ENCODE data around the gene NOP14. TPM values are rescaled to one million over a fixed set of nuclear protein-coding genes. Genes with fewer than 3 reads are reported as not detected.

The NOP14 gene
- total RNA-seq (2022; extraction: Qiagen RNA extraction; ENCODE audit: low read depth): 26.2 to 32.5 TPM (median 30.9 TPM) in 5 replicates

DNA sequence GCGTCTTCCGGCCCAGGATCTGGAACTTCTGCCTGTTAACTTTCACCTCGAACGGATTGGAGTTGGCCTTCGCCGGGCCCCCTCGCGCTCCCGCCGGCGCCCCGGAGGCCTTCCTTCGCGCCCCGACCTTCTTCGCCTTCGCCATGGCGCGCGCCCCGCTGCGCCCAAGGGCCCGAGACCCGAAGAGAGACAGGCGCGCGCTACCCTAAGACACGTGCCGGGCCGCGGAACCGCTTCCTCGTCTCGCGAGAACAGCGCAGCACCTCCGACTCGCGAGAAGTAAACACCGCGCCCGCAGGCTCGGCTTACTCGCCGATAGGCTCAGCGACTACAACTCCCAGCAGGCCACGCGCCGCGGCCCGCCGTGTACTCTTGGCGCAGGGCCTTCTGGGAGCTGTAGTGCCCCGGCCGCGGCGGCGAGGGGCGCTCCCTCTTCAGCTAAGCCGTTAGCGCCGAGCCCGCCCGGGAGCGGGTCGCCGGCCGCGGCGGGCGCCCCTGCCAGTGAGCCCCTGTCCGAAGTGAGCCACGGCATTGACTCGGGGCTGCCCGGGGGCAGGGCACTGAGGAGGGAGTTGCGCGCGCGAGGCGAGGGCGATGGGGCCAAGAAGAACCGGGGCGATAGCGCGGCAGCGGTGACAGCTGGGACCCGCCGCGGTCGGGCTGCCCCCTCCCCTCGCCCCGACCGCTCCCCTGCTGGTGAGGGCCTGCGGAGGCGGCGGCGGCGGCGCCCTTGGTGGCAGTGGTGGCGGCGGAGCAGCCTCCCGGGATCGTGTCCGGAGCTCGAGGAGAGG lies at the start of gene NOP14, which contains the start of gene GRK4:
NOP14 (minus strand) TSS at position 232 of the 791 bp plus-strand sequence; CDS start at position 145, 87 bp downstream.
GRK4 (plus strand) TSS at position 397 of the 791 bp plus-strand sequence. CDS start 500 bp downstream, outside the sequence.

Other genes starting within 250 kb of the NOP14 start
- 28.7 to 45.3 TPM (median 41.6 TPM) in 5 replicates for gene TNIP2, start 207.1 kb downstream of the NOP14 start, total RNA-seq (2022; extraction: Qiagen RNA extraction; ENCODE audit: low read depth)
- 3.8 to 6.5 TPM (median 5.4 TPM) in 5 replicates for gene SH3BP2, start 170.3 kb downstream of the NOP14 start, total RNA-seq (2022; extraction: Qiagen RNA extraction; ENCODE audit: low read depth)
- gene ADD1, start 119.6 kb downstream of the NOP14 start, total RNA-seq (2022; extraction: Qiagen RNA extraction; ENCODE audit: low read depth): 65.1 to 85.8 TPM (median 80.3 TPM) in 5 replicates
- 1.1 to 1.9 TPM (median 1.4 TPM) in 5 replicates for gene GRK4, start 165 bp upstream of the NOP14 start, total RNA-seq (2022; extraction: Qiagen RNA extraction; ENCODE audit: low read depth)
- not detected in 5 replicates for gene HTT-AS, start 111.1 kb upstream of the NOP14 start, total RNA-seq (2022; extraction: Qiagen RNA extraction; ENCODE audit: low read depth)
- gene HTT, start 111.3 kb upstream of the NOP14 start, total RNA-seq (2022; extraction: Qiagen RNA extraction; ENCODE audit: low read depth): 11.3 to 16.9 TPM (median 14.3 TPM) in 5 replicates

All from A549 treated with DMSO at 1 μM for 4 hours (cell line).